Colonic mucosa (tissue), 4 donors: ENCODE measurements around the gene LPIN1. TPM values are rescaled to one million over a fixed set of nuclear protein-coding genes. Genes with fewer than 3 reads are reported as not detected.
"Not testable (repeated sequence)": the region's sequence is repeated elsewhere in the genome, so short reads cannot be mapped to it uniquely, and the experiment has no call there.

Experiments
- DNase-seq: peaks from one replicate; pipeline ENCODE4 v3.0.0-alpha.2; 2020
- H3K27ac ChIP-seq: fragments of 200-600 bp; one replicate; pipeline ENCODE4 v1.8.0; 2021
- H3K27me3 ChIP-seq: fragments of 200-600 bp; one replicate; pipeline ENCODE4 v1.8.0; 2021
- H3K36me3 ChIP-seq: fragments of 200-600 bp; one replicate; pipeline ENCODE4 v1.8.0; 2021
- H3K4me1 ChIP-seq: fragments of 200-600 bp; one replicate; pipeline ENCODE4 v1.8.0; 2021; ENCODE audit warnings: mild to moderate bottlenecking
- H3K4me3 ChIP-seq: fragments of 200-600 bp; one replicate; pipeline ENCODE4 v1.8.0; 2021
- H3K9ac ChIP-seq, 2 donors: one replicate each; pipeline ENCODE4 v1.7.0; 2013; ENCODE audit warnings: control low read depth in 2 of 2, low read depth in 2 of 2, low read length in 2 of 2
- H3K9me3 ChIP-seq: fragments of 200-600 bp; one replicate; pipeline ENCODE4 v1.8.0; 2021
- CTCF ChIP-seq: fragments of 200-600 bp; IDR thresholded peaks from one replicate; pipeline ENCODE4 v1.8.0; 2022; ENCODE audit warnings: antibody characterized with exemption, mild to moderate bottlenecking
- intact Hi-C: fragments of 100-400 bp; cut with DNase I; formaldehyde crosslinking; loops from one replicate; pipeline ENCODE4 v1.14.1; 2022
- total RNA-seq, 2 donors: library from RNA; stranded (reverse); fragmentation: NEBNext Ultra II Directional in 1 of 2; extraction: Animal tissue kit (Norgen Biotek cat#: 25700) in 1 of 2; gene quantifications; one replicate each; pipeline ENCODE4 v1.2.1, GENCODE V29; 2021
- donor health status: healthy.
- donor health status: DM: no; HTN: no; CAD: no.
- donor health status: DM: no; HTN: no; CAD: no.

The LPIN1 gene
- total RNA-seq, 2 donors from 2014 or later, result 17.3 to 45.7 TPM

GRCh38 chr2:11732587-11732986, 13.8 kb upstream of the LPIN1 start:
- Histone ChIP-seq H3K27me3 (no peaks in the 10 kb centered on the region), H3K4me1 (no peaks in the 10 kb centered on the region), H3K9ac (no peak overlapping the region), H3K4me3 (no peak overlapping the region), H3K9me3 (no peaks in the 10 kb centered on the region), H3K27ac (no peak overlapping the region), H3K36me3 (no peaks in the 10 kb centered on the region)
- no peak for DNase-seq
- no peak for TF ChIP-seq CTCF
- intact Hi-C loops, result no loop called here

DNA sequence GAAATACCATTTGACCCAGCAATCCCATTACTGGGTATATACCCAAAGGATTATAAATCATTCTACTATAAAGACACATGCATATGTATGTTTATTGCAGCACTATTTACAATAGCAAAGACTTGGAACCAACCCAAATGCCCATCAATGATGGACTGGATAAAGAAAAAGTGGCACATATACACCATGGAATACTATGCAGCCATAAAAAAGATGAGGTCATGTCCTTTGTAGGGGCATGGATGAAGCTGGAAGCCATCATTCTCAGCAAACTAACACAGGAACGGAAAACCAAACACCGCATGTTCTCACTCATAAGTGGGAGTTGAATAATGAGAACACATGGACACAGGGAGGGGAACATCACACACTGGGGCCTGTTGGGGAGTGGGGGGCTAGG, 8.6 kb upstream of the LPIN1 start:
- intact Hi-C loops, H3K4me3 ChIP-seq, H3K9ac ChIP-seq, H3K9me3 ChIP-seq, H3K27ac ChIP-seq, DNase-seq, H3K4me1 ChIP-seq, H3K27me3 ChIP-seq, H3K36me3 ChIP-seq: not testable (repeated sequence)

- intact Hi-C loops, result no loop called here
- TF ChIP-seq CTCF, result peak; percentile 36
- no peak overlapping the region for H3K9ac ChIP-seq
- H3K27ac ChIP-seq, result no peak overlapping the region
- no peaks in the 10 kb centered on the region for H3K4me1 ChIP-seq
- no peaks in the 10 kb centered on the region for H3K27me3 ChIP-seq
- no peak overlapping the region for H3K4me3 ChIP-seq
- H3K36me3 ChIP-seq, result no peaks in the 10 kb centered on the region
- DNase-seq, result peak; percentile 51
- no peaks in the 10 kb centered on the region for H3K9me3 ChIP-seq
These were observed 7.6 kb upstream of the LPIN1 start for GRCh38 chr2:11738589-11739436.

DNA sequence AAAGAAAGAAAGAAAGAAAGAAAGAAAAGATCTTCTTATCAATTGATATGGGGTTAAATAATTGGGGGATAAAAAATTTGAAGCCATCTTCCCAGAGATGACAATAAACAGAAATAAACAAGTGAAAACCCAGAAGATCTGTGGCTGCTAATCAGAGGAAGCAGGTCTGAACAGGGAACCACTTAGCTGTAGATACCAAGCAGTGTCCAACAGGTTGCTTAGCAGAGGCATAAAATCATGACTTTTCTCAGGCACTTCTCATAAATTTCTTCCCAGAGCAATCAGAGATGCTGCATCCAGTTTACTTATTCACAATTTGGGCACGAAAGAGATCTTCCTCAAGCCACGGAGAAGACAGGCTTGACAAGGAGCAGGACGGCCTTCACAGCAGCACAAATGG, 5.7 kb upstream of the LPIN1 start:
- intact Hi-C loops, result loop anchor here (5.0 kb wide), 2 partner anchors 37 to 48 kb away; no protein-coding TSS in a partner anchor
- H3K27me3 ChIP-seq, result no peaks in the 10 kb centered on the region
- no peak for DNase-seq
- TF ChIP-seq CTCF, result no peak
- no peaks in the 10 kb centered on the region for H3K9me3 ChIP-seq
- no peak overlapping the region for H3K4me3 ChIP-seq
- no peak overlapping the region for H3K27ac ChIP-seq
- no peak overlapping the region for H3K9ac ChIP-seq
- peaks cover 7% of the 10 kb centered on the region for H3K4me1 ChIP-seq
- no peaks in the 10 kb centered on the region for H3K36me3 ChIP-seq

GRCh38 chr2:11742317-11742701, 4.1 kb upstream of the LPIN1 start:
- intact Hi-C loops, result loop anchor here (5.0 kb wide), 2 partner anchors 35 to 50 kb away; no protein-coding TSS in a partner anchor
- Histone ChIP-seq H3K27me3 (no peaks in the 10 kb centered on the region), H3K36me3 (no peaks in the 10 kb centered on the region), H3K27ac (no peak overlapping the region), H3K4me3 (no peak overlapping the region), H3K4me1 (peaks cover 12% of the 10 kb centered on the region), H3K9me3 (no peaks in the 10 kb centered on the region), H3K9ac (no peak overlapping the region)
- no peak for DNase-seq
- no peak for TF ChIP-seq CTCF

DNA sequence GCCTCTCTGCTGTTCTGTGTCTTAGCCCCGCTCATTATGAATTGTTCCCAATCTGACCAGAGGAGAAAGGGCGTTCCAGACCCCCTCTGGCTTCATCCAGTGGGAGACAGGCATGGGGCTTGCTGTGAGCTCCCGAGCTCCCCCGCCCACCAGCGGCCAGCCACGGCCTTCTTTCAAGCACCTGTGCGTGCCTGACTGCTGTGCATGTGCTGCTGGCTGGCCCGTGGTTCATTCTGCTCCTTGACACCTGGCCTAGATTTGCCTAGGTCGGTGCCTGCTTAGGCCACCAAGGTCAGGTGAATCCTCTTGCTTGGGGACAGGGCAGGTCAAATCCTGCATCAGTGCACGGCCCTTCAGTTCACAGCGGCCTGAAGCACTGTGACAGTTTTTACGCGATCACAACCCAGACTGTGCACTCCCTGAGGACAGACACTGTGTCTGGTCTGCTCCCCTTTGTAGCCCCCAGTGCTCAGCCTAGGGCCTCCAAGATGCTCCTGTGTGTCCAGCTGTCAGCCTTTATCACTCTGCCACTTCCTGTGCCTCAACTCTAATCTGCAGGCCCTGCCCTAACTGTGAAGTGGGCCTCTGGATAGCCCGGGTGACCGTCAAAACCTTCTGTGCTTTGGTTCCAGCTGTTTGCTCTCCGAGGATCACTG, 3.6 kb upstream of the LPIN1 start:
- Histone ChIP-seq H3K27ac (no peak overlapping the region), H3K27me3 (no peaks in the 10 kb centered on the region), H3K4me3 (no peak overlapping the region), H3K36me3 (no peaks in the 10 kb centered on the region), H3K9me3 (no peaks in the 10 kb centered on the region), H3K9ac (no peak overlapping the region), H3K4me1 (peaks cover 16% of the 10 kb centered on the region)
- TF ChIP-seq CTCF, result no peak
- no peak for DNase-seq
- intact Hi-C loops, result loop anchor here (5.0 kb wide), 2 partner anchors 34 to 51 kb away; no protein-coding TSS in a partner anchor
